ENCODE results near the gene CDH4.

GRCh38 chr20:61846741-61847419 is 594.8 kb downstream of the CDH4 start:
- TF ChIP-seq CTCF (conservative IDR thresholded peaks at IDR 0.05) = no peak
- TF ChIP-seq ZFX (IDR thresholded peaks at IDR 0.05) = no peak

Data from C4-2B (cell line).